K562 (cell line): ENCODE results near the gene BCORL1. TPM values are rescaled to one million over a fixed set of nuclear protein-coding genes. Genes with fewer than 3 reads are reported as not detected.

Source experiments
- ATAC-seq: fragments of 200-7000 bp; cut with Tn5 transposase; 3 replicates; pipeline ENCODE4 v1.9.1; 2020; ENCODE audit warnings: moderate library complexity
- BruUV-seq: library from RNA; stranded (reverse); fragments of 400-500 nt; replicated peaks from 2 replicates; lab custom pipeline; 2021; lab: Mats Ljungman, UMichigan
- CTCF ChIA-PET: fragments of 300-600 bp; formaldehyde crosslinking; extraction: SDS; loops from one replicate; lab custom pipeline; 2021; ENCODE audit warnings: low intra/inter-chr PET ratio; lab: Yijun Ruan, JAX
- POLR2A ChIA-PET: fragments of 300-600, 350-650 bp; sonication (Branson Sonifier 250); formaldehyde crosslinking; extraction: SDS; loops from one replicate; lab custom pipeline; 2021; ENCODE audit warnings: antibody characterized with exemption, inconsistent platforms; lab: Yijun Ruan, JAX
- DNase-seq, 4 experiments: peaks; one replicate each; pipeline versions ENCODE4 v3.0.0 to v3.0.0-alpha.2; 2011 to 2018; ENCODE audit warnings: low spot score in 3 of 4, mixed read lengths in 3 of 4; ENCODE audit errors: extremely low read depth in 1 of 4
- FAIRE-seq: peaks from 2 replicates; lab custom pipeline; 2011; peaks lifted over from hg19 to GRCh38; lab: Jason Lieb, UNC
- H2AFZ ChIP-seq: 2 replicates; pipeline ENCODE4 v1.6.0; 2011; ENCODE audit warnings: low read depth, low read length, control low read depth, inconsistent platforms
- H3K27ac ChIP-seq: fragments of 200-600 bp; 3 replicates; pipeline ENCODE4 v1.8.0; 2011; ENCODE audit warnings: low read depth, mild to moderate bottlenecking, control low read depth, inconsistent platforms, low read length, moderate library complexity, mixed read lengths; ENCODE audit errors: extremely low read depth
- H3K27me3 ChIP-seq, 2 experiments: fragments of 300-600 bp in 1 of 2; 2 replicates in 1 of 2; 3 replicates in 1 of 2; pipeline versions ENCODE4 v1.6.0 to v1.8.0; 2011; ENCODE audit warnings: inconsistent platforms in 2 of 2, low read length in 2 of 2, mild to moderate bottlenecking in 1 of 2, mixed read lengths in 1 of 2, moderate library complexity in 1 of 2; ENCODE audit not compliant: control insufficient read depth in 2 of 2, insufficient read depth in 2 of 2
- H3K36me3 ChIP-seq: fragments of 300-600 bp; 3 replicates; pipeline ENCODE4 v1.8.0; 2011; ENCODE audit warnings: mild to moderate bottlenecking, low read length, inconsistent platforms; ENCODE audit not compliant: control insufficient read depth, insufficient read depth
- H3K4me1 ChIP-seq, 2 experiments: fragments of 200-600 bp in 1 of 2; replicated peaks in 1 of 2; 2 replicates in 1 of 2; 3 replicates in 1 of 2; pipeline versions ENCODE4 v1.5.1 to v1.8.0; 2011; ENCODE audit warnings: inconsistent platforms in 2 of 2, low read length in 2 of 2, mild to moderate bottlenecking in 1 of 2, mixed read lengths in 1 of 2, moderate library complexity in 1 of 2; ENCODE audit not compliant: control insufficient read depth in 2 of 2, insufficient read depth in 2 of 2
- H3K4me2 ChIP-seq: 2 replicates; pipeline ENCODE4 v1.6.1; 2011; ENCODE audit warnings: low read length, control low read depth, inconsistent platforms, mixed read lengths; ENCODE audit not compliant: insufficient read depth
- H3K4me3 ChIP-seq: fragments of 200-600 bp; sonication (generic), shearing (Covaris generic); 2 replicates; pipeline ENCODE4 v1.5.1; 2016; ENCODE audit warnings: control low read depth, inconsistent platforms
- H3K79me2 ChIP-seq: fragments of 200-600 bp; 3 replicates; pipeline ENCODE4 v1.8.0; 2011; ENCODE audit warnings: low read length, inconsistent platforms; ENCODE audit not compliant: control insufficient read depth, insufficient read depth
- H3K9ac ChIP-seq, 2 experiments: 2 replicates each; pipeline versions ENCODE4 v1.6.0 to v1.6.1; 2011; ENCODE audit warnings: low read depth in 2 of 2, low read length in 2 of 2, control low read depth in 1 of 2, inconsistent platforms in 1 of 2, mild to moderate bottlenecking in 1 of 2, mixed read lengths in 1 of 2; ENCODE audit not compliant: insufficient read depth in 1 of 2
- H3K9me1 ChIP-seq: one replicate; pipeline ENCODE4 v1.6.0; 2011; ENCODE audit warnings: inconsistent platforms, mild to moderate bottlenecking, low read length, moderate library complexity; ENCODE audit not compliant: control insufficient read depth, insufficient read depth
- H3K9me3 ChIP-seq: replicated peaks from 2 replicates; pipeline ENCODE4 v1.5.1; 2011; ENCODE audit warnings: low read depth, low read length, inconsistent platforms; ENCODE audit not compliant: control insufficient read depth, insufficient read depth
- H4K20me1 ChIP-seq: replicated peaks from 2 replicates; pipeline ENCODE4 v1.6.1; 2011; ENCODE audit warnings: low read length, inconsistent platforms, mixed read lengths; ENCODE audit not compliant: control insufficient read depth, insufficient read depth
- ATF4 ChIP-seq: fragments of 450-650 bp; formaldehyde crosslinking; IDR thresholded peaks from 2 replicates; pipeline ENCODE4 v1.4.0; 2022; ENCODE audit warnings: mild to moderate bottlenecking, moderate library complexity
- CBFA2T3 ChIP-seq: fragments of 450-650 bp; IDR thresholded peaks from 2 replicates; pipeline ENCODE4 v1.6.1; 2017
- CBFB ChIP-seq: sonication (generic); formaldehyde crosslinking; IDR thresholded peaks from 2 replicates; pipeline ENCODE4 v1.4.0; 2020; ENCODE audit warnings: mild to moderate bottlenecking, missing genetic modification reagents
- DPF2 ChIP-seq: fragments of 450-650 bp; IDR thresholded peaks from 2 replicates; pipeline ENCODE4 v1.6.1; 2016
- E2F5 ChIP-seq: sonication (generic); formaldehyde crosslinking; IDR thresholded peaks from 2 replicates; pipeline ENCODE4 v1.8.0; 2022; ENCODE audit warnings: mild to moderate bottlenecking, missing genetic modification reagents
- EHMT2 ChIP-seq: fragments of 450-650 bp; IDR thresholded peaks from 2 replicates; pipeline ENCODE4 v1.6.1; 2018; ENCODE audit warnings: antibody characterized with exemption
- MAFG ChIP-seq: fragments of 450-650 bp; conservative IDR thresholded peaks from 2 replicates; pipeline ENCODE4 v1.6.1; 2016; ENCODE audit warnings: missing genetic modification characterization, missing compliant biosample characterization
- MTA2 ChIP-seq: fragments of 450-650 bp; IDR thresholded peaks from 2 replicates; pipeline ENCODE4 v1.6.1; 2016; ENCODE audit warnings: low read depth
- NCOA4 ChIP-seq: fragments of 450-650 bp; IDR thresholded peaks from 2 replicates; pipeline ENCODE4 v1.6.1; 2018; ENCODE audit warnings: mild to moderate bottlenecking; ENCODE audit not compliant: partially characterized antibody
- NCOR1 ChIP-seq: fragments of 450-650 bp; IDR thresholded peaks from 2 replicates; pipeline ENCODE4 v1.6.1; 2016; ENCODE audit warnings: mild to moderate bottlenecking, moderate library complexity
- NFE2 ChIP-seq: IDR thresholded peaks from 2 replicates; pipeline ENCODE4 v1.6.1; 2014; ENCODE audit warnings: antibody characterized with exemption, low read depth
- POLR2B ChIP-seq: fragments of 450-650 bp; IDR thresholded peaks from 2 replicates; pipeline ENCODE4 v1.6.1; 2018; ENCODE audit warnings: low read depth; ENCODE audit not compliant: partially characterized antibody
- RFX1 ChIP-seq: fragments of 450-650 bp; IDR thresholded peaks from 2 replicates; pipeline ENCODE4 v1.6.1; 2016; ENCODE audit warnings: mild to moderate bottlenecking, moderate library complexity
- SMARCA4 ChIP-seq: fragments of 450-650 bp; IDR thresholded peaks from 2 replicates; pipeline ENCODE4 v1.6.1; 2016
- STAT5A ChIP-seq: IDR thresholded peaks from 2 replicates; pipeline ENCODE4 v1.6.1; 2012; ENCODE audit warnings: low read length, inconsistent platforms, borderline replicate concordance
- STAT5B ChIP-seq: fragments of 250-450 bp; sonication (Bioruptor Pico); IDR thresholded peaks from 2 replicates; pipeline ENCODE4 v1.8.0; 2021; ENCODE audit warnings: mild to moderate bottlenecking, inconsistent platforms
- TAL1 ChIP-seq: fragments of 450-650 bp; IDR thresholded peaks from 2 replicates; pipeline ENCODE4 v1.6.1; 2016; ENCODE audit warnings: mild to moderate bottlenecking
- TOE1 ChIP-seq, 2 experiments: fragments of 450-650 bp in 1 of 2; sonication (generic) in 1 of 2; formaldehyde crosslinking in 1 of 2; IDR thresholded peaks; 2 replicates each; pipeline versions ENCODE4 v1.7.1 to v1.8.0; 2016 to 2022; ENCODE audit warnings: borderline replicate concordance in 2 of 2, mild to moderate bottlenecking in 2 of 2, antibody characterized with exemption in 1 of 2, inconsistent platforms in 1 of 2, low read depth in 1 of 2, missing genetic modification reagents in 1 of 2, moderate library complexity in 1 of 2
- VEZF1 ChIP-seq: fragments of 200-800 bp; sonication (Bioruptor generic); IDR thresholded peaks from 2 replicates; pipeline ENCODE4 v1.6.1; 2017; ENCODE audit warnings: missing genetic modification characterization, missing compliant biosample characterization
- ZNF174 ChIP-seq: fragments of 250-450 bp; sonication (Bioruptor Pico); IDR thresholded peaks from 2 replicates; pipeline ENCODE4 v1.4.0; 2020; ENCODE audit warnings: mild to moderate bottlenecking
- ZNF316 ChIP-seq: fragments of 450-650 bp; IDR thresholded peaks from 2 replicates; pipeline ENCODE4 v1.6.1; 2016
- WGBS: fragments of 100-300 bp; shearing (Covaris generic); methylation state at CpG from one replicate; pipeline ENCODE4 v1.1.6; 2016; ENCODE audit warnings: low coverage, mixed read lengths; ENCODE audit not compliant: insufficient coverage; ENCODE audit errors: missing lambda C conversion rate; 5-methylcytosine and 5-hydroxymethylcytosine counted together
- in situ Hi-C: fragments of 300-500 bp; cut with MboI; formaldehyde crosslinking; loops from 4 replicates; pipeline ENCODE4 v1.15.0; 2018; ENCODE audit warnings: inconsistent platforms, mixed read lengths
- intact Hi-C: fragments of 100-400 bp; cut with micrococcal nuclease; formaldehyde crosslinking; loops from 2 replicates; pipeline ENCODE4 v1.14.2; 2022
- polyA plus RNA-seq, 8 experiments: library from polyadenylated mRNA; depleted of rRNA in 4 of 8; stranded (reverse) in 5 of 8; unstranded in 3 of 8; fragments of >200 nt; fragmentation: Nextera tagmentation in 2 of 8; fragmentation: Illumina TruSeq in 1 of 8; extraction: Ambion mirVana in 2 of 8; extraction: Trizol in 1 of 8; gene quantifications; 2 replicates each; pipeline versions ENCODE4 v1.2.1 to v1.2.3, GENCODE V29; 2011 to 2014; ENCODE audit warnings: inconsistent platforms in 1 of 8, missing spikeins in 1 of 8
- total RNA-seq, 7 experiments: library from RNA; depleted of rRNA in 6 of 7; stranded (reverse); fragments of >200 nt in 6 of 7; fragmentation: Illumina TruSeq in 2 of 7; extraction: Trizol in 2 of 7; gene quantifications; 2 replicates each; pipeline versions ENCODE4 v1.2.1 to v1.2.3, GENCODE V29; 2011 to 2021; ENCODE audit warnings: low replicate concordance in 1 of 7

BCORL1 gene
- total and polyA plus RNA-seq, 9 of the 15 experiments (the other 6 are each of a cell fraction or from before 2014, with no cell fraction given): 0.48 to 29.6 (median 2.1) TPM

GRCh38 chrX:130071611-130072344 is 89.3 kb downstream of the BCORL1 start:
- H3K4me2 ChIP-seq: no peak overlapping the region
- ChIA-PET CTCF (interaction anchor here (0.6 kb wide), 1 partner anchor 421 kb away, joined by 4 read pairs; no protein-coding TSS in a partner anchor), POLR2A (interaction anchor here (0.6 to 1.5 kb wide), 8 partner anchors 11 to 474 kb away, joined by 3 to 6 read pairs (median 3); no protein-coding TSS in a partner anchor)
- DNase-seq: peak; percentile 49 to 78 (median 63)
- intact Hi-C loops: no loop called here
- peaks cover 15 to 19% of the 10 kb centered on the region in 2 experiments; a peak in 4 of 5 replicates for H3K4me1 ChIP-seq
- H3K9me3 ChIP-seq: no peaks in the 10 kb centered on the region
- in situ Hi-C loops: no loop called here
- no peak overlapping the region for H2AFZ ChIP-seq
- BruUV-seq: no TSS peak
- H4K20me1 ChIP-seq: 0 out of 2 replicates have a peak, but pooled peaks cover 8% of the 10 kb centered on the region
- H3K79me2 ChIP-seq: no peaks in the 10 kb centered on the region
- no peaks in the 10 kb centered on the region for H3K9me1 ChIP-seq
- H3K4me3 ChIP-seq: no peak overlapping the region
- H3K9ac ChIP-seq: peak overlapping the region in 1 of 2 experiments; percentile 61; a peak in 1 of 4 replicates
- peaks cover 69% of the 10 kb centered on the region; the same call in 2 of the 3 replicates for H3K36me3 ChIP-seq
- 27% methylated on average over 11 of the region's 18 CpGs for WGBS
- ATAC-seq: peak; percentile 95
- FAIRE-seq: peak; percentile 88
- no peaks in the 10 kb centered on the region for H3K27me3 ChIP-seq
- peak overlapping the region; percentile 35; the same call in 1 of the 3 replicates for H3K27ac ChIP-seq
- no peak for TF ChIP-seq ZNF174
- peak; percentile 90 for TF ChIP-seq ZNF316
- peak; percentile 57 for TF ChIP-seq NCOR1
- TF ChIP-seq ATF4: no peak
- peak; percentile 21; the same call in 1 of the 2 replicates for TF ChIP-seq STAT5A
- TF ChIP-seq RFX1: peak; percentile 56
- TF ChIP-seq SMARCA4: peak; percentile 44; the same call in 1 of the 2 replicates
- no peak for TF ChIP-seq POLR2B
- peak; percentile 72 for TF ChIP-seq DPF2
- TF ChIP-seq VEZF1 (CRISPR knock-in tag): peak; percentile 16; the same call in 1 of the 2 replicates
- TF ChIP-seq STAT5B (CRISPR knock-in tag): no peak
- no peak for TF ChIP-seq EHMT2
- no peak for TF ChIP-seq TOE1 (IDR thresholded peaks at IDR 0.05; ENCODE audit: borderline replicate concordance)
- TF ChIP-seq TOE1 (CRISPR knock-in tag; IDR thresholded peaks at IDR 0.05; ENCODE audit: borderline replicate concordance, low read depth): no peak
- TF ChIP-seq CBFA2T3: peak; percentile 81
- peak; percentile 62 for TF ChIP-seq TAL1
- no peak for TF ChIP-seq CBFB (CRISPR knock-in tag)
- no peak for TF ChIP-seq NCOA4
- peak; percentile 33; the same call in 1 of the 2 replicates for TF ChIP-seq NFE2
- peak; percentile 41; the same call in 1 of the 2 replicates for TF ChIP-seq MTA2
- no peak for TF ChIP-seq E2F5 (CRISPR knock-in tag)
- TF ChIP-seq MAFG (tag): peak; percentile 73
